Liver (tissue), 9 donors: ENCODE measurements around the gene LBX1. TPM values are rescaled to one million over a fixed set of nuclear protein-coding genes. Genes with fewer than 3 reads are reported as not detected.

Source experiments
- DNase-seq: peaks from one replicate; pipeline ENCODE4 v3.0.0-alpha.2; 2017; ENCODE audit warnings: low spot score
- H3K27ac ChIP-seq, 2 donors: one replicate each; pipeline ENCODE4 v1.7.0; 2013; ENCODE audit warnings: inconsistent platforms in 2 of 2, low read length in 2 of 2, control low read depth in 1 of 2, low read depth in 1 of 2, mild to moderate bottlenecking in 1 of 2
- H3K27me3 ChIP-seq, 4 donors: one replicate each; pipeline versions ENCODE4 v1.6.1 to v1.7.0; 2013; ENCODE audit warnings: low read length in 3 of 4, inconsistent platforms in 1 of 4, mild to moderate bottlenecking in 1 of 4, moderate library complexity in 1 of 4; ENCODE audit not compliant: control insufficient read depth in 4 of 4, insufficient read depth in 4 of 4
- H3K36me3 ChIP-seq, 4 donors: one replicate each; pipeline versions ENCODE4 v1.6.1 to v1.7.0; 2013; ENCODE audit warnings: low read length in 3 of 4, mild to moderate bottlenecking in 3 of 4, low read depth in 1 of 4, moderate library complexity in 1 of 4; ENCODE audit not compliant: control insufficient read depth in 4 of 4, insufficient read depth in 3 of 4
- H3K4me1 ChIP-seq, 4 donors: one replicate each; pipeline versions ENCODE4 v1.6.1 to v1.7.0; 2013; ENCODE audit warnings: low read length in 3 of 4, mild to moderate bottlenecking in 3 of 4, moderate library complexity in 1 of 4; ENCODE audit not compliant: control insufficient read depth in 4 of 4, insufficient read depth in 4 of 4
- H3K4me3 ChIP-seq, 3 donors: one replicate each; pipeline versions ENCODE4 v1.6.1 to v1.7.0; 2013; ENCODE audit warnings: low read length in 3 of 3, control low read depth in 1 of 3, low read depth in 1 of 3, mild to moderate bottlenecking in 1 of 3
- H3K9ac ChIP-seq, 2 donors: one replicate each; pipeline ENCODE4 v1.7.0; 2013; ENCODE audit warnings: low read length in 2 of 2, mild to moderate bottlenecking in 2 of 2, moderate library complexity in 2 of 2, control low read depth in 1 of 2, low read depth in 1 of 2
- H3K9me3 ChIP-seq, 4 donors: one replicate each; pipeline versions ENCODE4 v1.6.1 to v1.7.0; 2013; ENCODE audit warnings: low read length in 3 of 4; ENCODE audit not compliant: control insufficient read depth in 4 of 4
- CTCF ChIP-seq: fragments of 150-350 bp; IDR thresholded peaks from 2 replicates; pipeline ENCODE4 v1.5.1; 2017; ENCODE audit warnings: improper control_type of control experiment, low read depth, low read length; ENCODE audit not compliant: missing input control
- EGR1 ChIP-seq, 2 donors: IDR thresholded peaks; 2 replicates each; pipeline ENCODE4 v1.6.1; 2016 to 2018; ENCODE audit warnings: antibody characterized with exemption in 2 of 2, low read depth in 2 of 2
- FOXA1 ChIP-seq: IDR thresholded peaks from 2 replicates; pipeline ENCODE4 v1.6.1; 2016; ENCODE audit warnings: antibody characterized with exemption
- FOXA2 ChIP-seq: IDR thresholded peaks from 2 replicates; pipeline ENCODE4 v1.6.1; 2016; ENCODE audit warnings: antibody characterized with exemption
- GABPA ChIP-seq, 2 donors: IDR thresholded peaks in 1 of 2; conservative IDR thresholded peaks in 1 of 2; 2 replicates each; pipeline ENCODE4 v1.6.1; 2016; ENCODE audit warnings: antibody characterized with exemption in 2 of 2, mild to moderate bottlenecking in 1 of 2, moderate library complexity in 1 of 2
- HNF4A ChIP-seq, 2 donors: conservative IDR thresholded peaks; 2 replicates each; pipeline ENCODE4 v1.6.1; 2016; ENCODE audit warnings: antibody characterized with exemption in 2 of 2, mild to moderate bottlenecking in 2 of 2
- HNF4G ChIP-seq: IDR thresholded peaks from 2 replicates; pipeline ENCODE4 v1.6.1; 2016; ENCODE audit warnings: antibody characterized with exemption
- JUND ChIP-seq, 2 donors: IDR thresholded peaks; 2 replicates each; pipeline ENCODE4 v1.6.1; 2016; ENCODE audit warnings: antibody characterized with exemption in 2 of 2
- MAX ChIP-seq: IDR thresholded peaks from 2 replicates; pipeline ENCODE4 v1.6.1; 2016; ENCODE audit warnings: antibody characterized with exemption
- NR2F2 ChIP-seq: IDR thresholded peaks from 2 replicates; pipeline ENCODE4 v1.6.1; 2016; ENCODE audit warnings: antibody characterized with exemption
- RAD21 ChIP-seq, 2 donors: IDR thresholded peaks; 2 replicates each; pipeline ENCODE4 v1.6.1; 2016; ENCODE audit warnings: antibody characterized with exemption in 2 of 2, mild to moderate bottlenecking in 2 of 2
- REST ChIP-seq: IDR thresholded peaks from 2 replicates; pipeline ENCODE4 v1.6.1; 2016; ENCODE audit warnings: antibody characterized with exemption, mild to moderate bottlenecking
- RXRA ChIP-seq, 2 donors: IDR thresholded peaks; 2 replicates each; pipeline ENCODE4 v1.6.1; 2017 to 2018; ENCODE audit warnings: antibody characterized with exemption in 2 of 2, mild to moderate bottlenecking in 1 of 2
- SP1 ChIP-seq: IDR thresholded peaks from 2 replicates; pipeline ENCODE4 v1.6.1; 2018; ENCODE audit warnings: antibody characterized with exemption, mild to moderate bottlenecking
- TAF1 ChIP-seq: conservative IDR thresholded peaks from 2 replicates; pipeline ENCODE4 v1.6.1; 2016; ENCODE audit warnings: antibody characterized with exemption, mild to moderate bottlenecking
- YY1 ChIP-seq: IDR thresholded peaks from 2 replicates; pipeline ENCODE4 v1.6.1; 2016; ENCODE audit warnings: antibody characterized with exemption, mild to moderate bottlenecking
- WGBS: extraction: QIAGEN DNeasy Blood & Tissue Kit; methylation state at CpG from one replicate; pipeline ENCODE4 v1.1.7; 2013; 5-methylcytosine and 5-hydroxymethylcytosine counted together
- polyA plus RNA-seq, 2 donors: library from polyadenylated mRNA; stranded (reverse) in 1 of 2; unstranded in 1 of 2; fragments of 200-250 nt in 1 of 2; fragments of >200 nt in 1 of 2; fragmentation: Nextera tagmentation in 1 of 2; extraction: Ambion mirVana in 1 of 2; gene quantifications; one replicate each; pipeline versions ENCODE4 v1.2.1 to v1.2.3, GENCODE V29; 2013 to 2015
- total RNA-seq, 2 donors: library from RNA; depleted of rRNA; stranded (reverse); fragments of >200 nt; gene quantifications; one replicate each; pipeline ENCODE4 v1.2.3, GENCODE V29; 2014
- TF ChIP-seq, protein P1 (sequence below): IDR thresholded peaks from 2 replicates; pipeline ENCODE4 v1.6.1; 2016; ENCODE audit warnings: antibody characterized with exemption
- TF ChIP-seq, protein P2 (sequence below): IDR thresholded peaks from 2 replicates; pipeline ENCODE4 v1.6.1; 2016; ENCODE audit warnings: antibody characterized with exemption
- donor health status: healthy.
- donor health status: healthy.
- donor health status: healthy.
- donor health status: healthy.
- donor health status: healthy.

Gene LBX1
- total and polyA plus RNA-seq, 4 donors: not detected

DNA sequence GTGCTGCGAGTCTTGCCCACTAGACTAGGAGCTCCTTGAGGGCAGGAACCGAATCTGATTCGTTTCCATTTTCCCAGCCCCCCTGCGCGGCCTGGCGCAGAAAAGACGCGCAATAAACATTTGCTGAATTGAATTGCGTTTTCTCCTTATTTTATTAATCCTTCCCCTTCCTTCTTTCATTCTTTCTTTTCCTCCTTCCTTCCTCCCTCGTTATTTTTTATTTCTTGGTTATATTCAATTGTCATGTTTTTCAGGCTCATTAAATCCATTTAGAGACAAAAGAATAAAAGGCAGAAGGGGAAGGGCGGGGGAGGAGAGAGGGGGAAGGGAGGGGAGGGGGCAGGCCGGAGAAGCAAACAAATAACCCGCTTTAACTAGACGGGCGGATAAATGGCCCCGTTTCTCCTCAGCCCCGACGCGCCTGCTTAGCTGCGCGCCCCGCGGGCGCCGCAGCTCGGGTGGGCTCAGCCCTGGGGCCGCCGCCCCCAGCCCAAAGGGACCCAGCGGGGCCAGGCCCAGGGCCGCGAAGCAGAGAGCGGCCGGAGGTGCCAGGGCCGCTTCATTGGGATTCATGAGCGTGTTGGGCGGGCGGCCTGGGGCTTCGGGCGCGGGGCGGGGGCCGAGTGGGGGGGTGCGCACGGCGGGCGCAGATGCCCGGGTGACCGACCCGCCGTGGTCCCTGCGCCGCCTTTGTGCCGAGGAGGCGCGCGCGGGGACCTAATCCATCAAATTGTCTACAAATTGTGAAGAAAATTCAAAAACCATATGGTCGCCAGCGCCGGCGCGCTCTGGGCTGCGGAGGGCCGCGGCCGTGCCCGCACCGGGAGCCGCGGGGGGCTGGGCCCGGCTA lies 5.0 kb downstream of the LBX1 start:
- 7% methylated on average over 71 of the region's 71 CpGs for WGBS
- Histone ChIP-seq H3K36me3 (no peaks in the 10 kb centered on the region), H3K9ac (no peak overlapping the region), H3K4me1 (peaks cover 26 to 55% (median 28%) of the 10 kb centered on the region in 4 donors), H3K27me3 (peaks cover 0 to 57% (median 25%) of the 10 kb centered on the region in 4 donors), H3K4me3 (no peak overlapping the region), H3K27ac (no peak overlapping the region), H3K9me3 (no peaks in the 10 kb centered on the region)
- no peak for TF ChIP-seq EGR1 (IDR thresholded peaks at IDR 0.05; ENCODE audit: low read depth in 2 of 2)
- no peak for TF ChIP-seq GABPA (IDR thresholded peaks at IDR 0.05 in 1 of 2, conservative IDR thresholded peaks at IDR 0.05 in 1 of 2)
- TF ChIP-seq, protein P1, sequence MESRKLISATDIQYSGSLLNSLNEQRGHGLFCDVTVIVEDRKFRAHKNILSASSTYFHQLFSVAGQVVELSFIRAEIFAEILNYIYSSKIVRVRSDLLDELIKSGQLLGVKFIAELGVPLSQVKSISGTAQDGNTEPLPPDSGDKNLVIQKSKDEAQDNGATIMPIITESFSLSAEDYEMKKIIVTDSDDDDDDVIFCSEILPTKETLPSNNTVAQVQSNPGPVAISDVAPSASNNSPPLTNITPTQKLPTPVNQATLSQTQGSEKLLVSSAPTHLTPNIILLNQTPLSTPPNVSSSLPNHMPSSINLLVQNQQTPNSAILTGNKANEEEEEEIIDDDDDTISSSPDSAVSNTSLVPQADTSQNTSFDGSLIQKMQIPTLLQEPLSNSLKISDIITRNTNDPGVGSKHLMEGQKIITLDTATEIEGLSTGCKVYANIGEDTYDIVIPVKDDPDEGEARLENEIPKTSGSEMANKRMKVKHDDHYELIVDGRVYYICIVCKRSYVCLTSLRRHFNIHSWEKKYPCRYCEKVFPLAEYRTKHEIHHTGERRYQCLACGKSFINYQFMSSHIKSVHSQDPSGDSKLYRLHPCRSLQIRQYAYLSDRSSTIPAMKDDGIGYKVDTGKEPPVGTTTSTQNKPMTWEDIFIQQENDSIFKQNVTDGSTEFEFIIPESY: no peak
- TF ChIP-seq, protein P2, sequence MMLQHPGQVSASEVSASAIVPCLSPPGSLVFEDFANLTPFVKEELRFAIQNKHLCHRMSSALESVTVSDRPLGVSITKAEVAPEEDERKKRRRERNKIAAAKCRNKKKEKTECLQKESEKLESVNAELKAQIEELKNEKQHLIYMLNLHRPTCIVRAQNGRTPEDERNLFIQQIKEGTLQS: no peak
- no peak for TF ChIP-seq FOXA2
- no peak for TF ChIP-seq REST
- no peak for TF ChIP-seq HNF4A (conservative IDR thresholded peaks at IDR 0.05)
- TF ChIP-seq JUND (IDR thresholded peaks at IDR 0.05): no peak
- TF ChIP-seq MAX: no peak
- TF ChIP-seq YY1: no peak
- TF ChIP-seq RXRA (IDR thresholded peaks at IDR 0.05): no peak
- no peak for TF ChIP-seq SP1
- TF ChIP-seq HNF4G: no peak
- no peak for TF ChIP-seq RAD21 (IDR thresholded peaks at IDR 0.05)
- no peak for TF ChIP-seq FOXA1
- no peak for TF ChIP-seq CTCF
- no peak for TF ChIP-seq NR2F2
- TF ChIP-seq TAF1: no peak
- DNase-seq: no peak
